Fibroblast of peridontal ligament (primary cell): ENCODE data around the gene PDIA5.

Experiments
- DNase-seq: peaks from one replicate; pipeline ENCODE4 v3.0.0-alpha.2; 2010; ENCODE audit errors: extremely low read depth

PDIA5 gene

GRCh38 chr3:123071146-123071545, 4.3 kb downstream of the PDIA5 start:
- DNase-seq, result no peak

DNA sequence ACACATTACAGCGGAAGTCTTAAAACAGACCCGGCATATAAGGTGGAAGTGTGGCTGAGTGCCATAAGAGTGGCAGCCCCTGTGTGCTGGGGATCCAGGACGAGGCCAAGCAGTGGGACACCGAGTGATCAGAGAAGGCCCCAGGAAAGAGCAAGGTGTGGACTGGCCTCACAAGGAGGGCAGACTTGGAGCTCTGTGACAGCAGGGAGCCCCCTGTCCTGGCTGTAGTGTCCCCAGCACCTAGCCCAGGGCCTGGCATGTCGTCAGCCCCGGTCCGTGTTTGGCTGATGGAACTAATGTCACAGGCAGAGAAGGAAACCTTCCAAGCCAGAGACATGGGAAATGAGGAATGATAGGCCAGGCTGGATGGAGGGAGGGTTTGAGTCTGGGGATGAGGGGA, 4.8 kb downstream of the PDIA5 start:
- DNase-seq, result no peak

DNA sequence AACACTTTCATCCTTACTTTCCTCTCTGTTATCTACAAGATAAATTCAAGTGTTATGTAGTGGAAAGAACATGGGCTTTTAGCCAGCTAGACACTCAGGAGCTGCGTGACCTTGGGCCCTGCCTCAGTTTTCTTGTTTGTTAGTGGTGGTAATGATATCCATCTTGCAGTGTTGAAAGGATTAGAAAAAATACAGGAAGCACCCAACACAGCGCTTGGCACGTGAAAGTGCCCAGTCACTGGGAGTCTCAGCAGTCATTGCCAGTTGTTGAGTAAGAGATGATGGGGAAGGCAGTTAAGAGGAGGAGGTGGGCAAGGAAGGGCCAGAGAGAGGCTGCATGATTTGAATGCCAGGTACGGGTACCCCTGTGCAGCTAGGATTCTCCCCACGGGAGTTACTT, 5.3 kb downstream of the PDIA5 start:
- no peak for DNase-seq

DNA sequence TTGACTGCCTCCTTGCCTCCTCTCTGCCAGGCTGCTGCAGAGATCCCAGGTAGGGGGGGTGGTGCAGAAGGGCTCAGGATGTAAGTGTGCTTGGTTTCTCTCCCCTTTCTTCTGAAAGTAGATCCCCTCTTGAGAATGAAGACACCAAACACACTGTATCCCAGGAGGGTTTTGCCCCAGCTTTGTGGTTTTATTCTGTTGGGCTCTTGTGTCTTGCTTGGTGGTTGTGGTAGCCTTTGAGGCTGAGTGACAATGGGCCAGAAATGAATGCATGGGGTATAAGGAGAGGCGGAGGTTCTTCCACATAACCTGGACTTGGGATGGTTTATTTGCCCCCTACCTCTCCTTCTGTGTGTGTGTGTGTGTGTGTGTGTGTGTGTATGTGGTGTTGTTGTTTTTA, 5.7 kb downstream of the PDIA5 start:
- no peak for DNase-seq

DNA sequence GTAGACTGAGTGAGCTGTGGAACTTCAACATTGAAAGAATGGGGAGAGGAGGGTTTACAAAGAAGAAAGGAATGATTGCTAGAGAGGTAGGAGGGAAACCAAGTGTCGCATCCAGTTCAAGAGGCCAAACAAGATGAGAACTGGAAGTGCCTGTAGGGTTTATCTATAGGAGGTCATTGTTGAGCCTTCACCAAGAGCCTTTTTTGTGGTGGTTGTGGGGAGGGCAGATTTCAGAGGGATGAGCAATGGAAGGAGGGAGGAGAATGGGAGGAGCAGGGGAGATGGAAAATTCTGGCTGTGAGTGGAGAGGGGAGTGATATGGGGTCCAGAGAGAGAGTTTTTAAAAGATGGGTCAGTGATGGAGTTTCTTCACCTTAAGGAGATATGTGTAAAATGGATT, 8.5 kb downstream of the PDIA5 start:
- DNase-seq, result no peak

DNA sequence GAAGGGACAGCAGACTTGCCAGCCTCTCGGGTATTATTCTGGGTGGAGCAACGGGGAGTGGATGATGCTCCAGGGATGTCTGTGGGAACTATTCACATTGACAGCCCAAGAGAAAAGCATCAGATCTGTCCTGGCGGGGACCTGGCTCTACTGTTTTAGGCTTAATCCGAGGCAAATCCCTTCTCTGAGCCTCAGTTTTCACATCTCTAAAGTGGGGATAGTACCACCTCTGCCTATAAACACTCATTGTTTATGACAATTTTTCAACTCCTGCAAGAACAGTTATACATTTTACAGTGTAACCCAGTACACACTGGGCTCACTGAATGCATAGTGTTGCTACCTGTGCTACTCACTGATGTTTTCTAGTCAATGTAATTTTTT, 9.3 kb downstream of the PDIA5 start:
- DNase-seq, result no peak

DNA sequence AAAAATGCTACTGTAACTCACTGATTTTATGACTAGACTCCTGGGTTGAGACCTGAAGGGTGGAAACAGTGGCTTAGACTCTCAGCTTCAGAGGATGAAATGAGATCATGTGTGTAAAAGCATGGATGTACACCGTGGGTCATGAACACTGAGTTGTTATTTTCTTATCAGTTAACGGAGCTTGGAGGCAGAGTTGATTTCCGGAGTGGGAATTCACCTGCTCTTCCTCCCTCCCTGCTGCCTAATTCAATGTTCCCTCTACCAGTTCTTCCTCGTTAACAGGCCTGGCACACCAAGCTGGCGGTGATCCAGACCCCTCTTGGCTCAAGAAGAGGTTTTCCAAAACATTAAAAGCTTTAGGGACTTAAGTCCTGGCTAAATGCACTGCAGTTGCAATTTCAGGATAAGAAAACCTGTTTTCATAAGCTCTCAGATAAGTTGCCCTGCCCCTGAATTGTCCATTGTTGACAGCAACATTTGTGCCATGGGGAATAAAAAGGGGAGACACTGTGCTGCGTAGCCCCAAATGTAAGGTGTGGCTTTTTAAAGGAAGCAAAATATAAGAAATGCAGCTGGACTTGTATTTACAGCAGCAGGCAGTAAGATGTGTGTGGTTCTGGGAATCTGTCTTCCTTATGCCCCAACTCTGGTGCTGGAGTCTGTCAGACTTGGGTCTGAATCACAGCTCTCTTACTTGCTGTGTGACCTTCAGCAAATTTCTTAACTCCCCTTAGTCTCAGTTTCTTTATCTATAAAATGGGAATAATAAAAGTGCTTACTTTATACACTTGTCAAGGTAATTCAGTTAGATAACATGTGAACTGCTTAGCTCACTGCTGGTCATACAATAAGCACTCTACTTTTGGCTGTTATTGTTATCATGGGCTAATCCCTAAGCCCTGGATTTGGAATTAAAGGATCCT, 9.9 kb downstream of the PDIA5 start:
- no peak for DNase-seq

- no peak for DNase-seq
Measured at GRCh38 chr3:123078101-123078500, 11.3 kb downstream of the PDIA5 start.

- no peak for DNase-seq
Measured at GRCh38 chr3:123080864-123081562, 14.2 kb downstream of the PDIA5 start.

DNA sequence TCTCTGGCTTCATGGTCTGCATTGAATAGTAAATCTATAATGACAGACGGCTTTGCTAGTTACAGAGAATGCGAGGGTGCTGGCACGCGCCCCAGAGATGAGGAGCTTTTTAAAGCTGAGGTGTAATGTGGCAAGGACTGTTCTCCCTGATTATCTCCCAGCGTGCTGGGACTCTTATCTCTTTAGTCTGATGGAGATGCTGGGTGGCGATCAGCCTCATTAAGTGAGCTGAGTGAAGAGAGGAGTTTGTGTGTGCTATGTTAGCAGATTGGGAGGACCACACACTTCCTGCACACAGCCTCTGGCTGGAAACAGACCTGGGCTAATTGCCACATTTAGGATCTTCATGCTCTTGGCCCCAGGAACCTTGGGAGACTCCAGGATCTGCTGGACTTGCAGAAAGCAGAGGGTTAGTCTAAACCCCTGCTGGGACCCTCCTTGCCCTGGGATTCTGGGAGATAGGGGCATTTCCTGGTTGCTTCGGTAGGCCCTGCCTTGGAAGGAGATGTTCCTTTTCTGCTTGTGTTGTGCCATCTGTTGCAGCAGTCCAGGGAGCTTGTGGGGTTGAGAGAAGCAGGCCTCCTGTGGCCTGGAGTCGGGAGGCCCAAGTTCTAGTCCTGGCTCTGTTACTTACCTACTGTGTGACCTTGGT, 15.0 kb downstream of the PDIA5 start:
- DNase-seq, result no peak

DNA sequence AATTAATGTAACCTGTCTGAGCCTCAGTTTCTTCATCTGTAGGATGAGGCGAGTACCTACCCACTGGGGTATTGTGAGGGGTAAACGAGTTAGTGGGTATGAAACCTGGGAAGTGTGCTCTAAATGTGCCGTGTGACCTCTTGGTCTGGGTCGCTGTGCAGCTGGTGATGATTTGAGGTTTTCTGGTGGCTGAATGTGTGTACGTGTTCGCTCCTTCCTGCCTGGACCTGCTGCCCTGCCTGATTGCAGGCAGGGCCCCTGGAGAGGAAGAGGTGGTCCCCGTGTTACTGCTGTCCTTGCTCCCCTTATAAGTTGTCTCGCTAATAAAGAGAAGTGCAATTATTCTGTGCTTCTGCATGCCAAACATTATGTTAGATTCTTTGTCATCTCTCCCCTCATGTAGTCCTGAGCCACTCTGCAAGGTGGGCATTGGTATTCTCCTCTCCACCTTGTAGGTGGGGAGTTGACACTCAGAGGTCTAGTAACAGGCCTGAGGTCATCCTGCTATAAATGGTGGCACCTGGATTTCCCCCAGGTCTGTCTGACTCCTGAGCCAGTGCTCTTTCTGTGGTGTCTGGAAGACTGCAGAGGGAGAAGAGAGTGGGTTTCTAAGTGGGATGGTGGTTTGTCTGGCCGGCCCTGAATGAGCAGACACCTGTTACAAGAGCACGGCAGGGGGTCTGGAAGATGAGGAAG, 15.7 kb downstream of the PDIA5 start:
- no peak for DNase-seq

GRCh38 chr3:123083383-123084124, 16.7 kb downstream of the PDIA5 start:
- no peak for DNase-seq

- DNase-seq, result no peak
Measured at GRCh38 chr3:123084192-123084591, 17.4 kb downstream of the PDIA5 start.

- peak; percentile 18 for DNase-seq
Measured at GRCh38 chr3:123084738-123085237, 18.0 kb downstream of the PDIA5 start.

DNA sequence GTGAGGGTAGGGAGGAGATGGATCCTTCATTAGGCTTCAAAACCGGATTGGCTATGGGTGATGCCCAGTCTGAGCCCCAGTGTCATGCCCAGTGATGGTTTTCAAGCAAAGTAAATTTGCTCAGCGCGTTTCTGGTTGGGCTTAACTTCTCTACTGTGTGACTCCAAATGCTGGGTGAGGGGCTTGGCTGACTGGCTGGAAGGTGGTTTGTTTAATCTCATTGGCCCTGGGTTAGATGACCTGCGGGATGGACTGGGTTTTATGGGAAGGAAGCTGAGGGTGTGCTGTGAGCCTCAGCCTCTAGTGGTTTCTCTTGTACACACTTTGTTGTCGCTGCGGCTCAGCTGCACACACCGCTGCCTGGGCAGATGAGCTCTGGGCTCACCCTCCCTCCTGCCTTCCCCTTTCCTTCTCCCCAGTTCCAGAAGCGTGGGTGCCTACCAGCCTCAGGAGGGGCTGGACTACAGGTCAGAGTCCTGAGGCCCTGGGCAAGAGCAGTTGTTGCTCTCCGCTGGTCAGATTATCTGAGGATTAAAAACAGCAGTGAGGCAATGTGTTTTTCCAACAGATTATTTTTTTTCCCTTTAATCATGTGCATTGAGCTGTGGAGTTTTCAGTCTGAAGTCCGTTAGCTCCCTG, 18.6 kb downstream of the PDIA5 start:
- DNase-seq, result no peak

DNA sequence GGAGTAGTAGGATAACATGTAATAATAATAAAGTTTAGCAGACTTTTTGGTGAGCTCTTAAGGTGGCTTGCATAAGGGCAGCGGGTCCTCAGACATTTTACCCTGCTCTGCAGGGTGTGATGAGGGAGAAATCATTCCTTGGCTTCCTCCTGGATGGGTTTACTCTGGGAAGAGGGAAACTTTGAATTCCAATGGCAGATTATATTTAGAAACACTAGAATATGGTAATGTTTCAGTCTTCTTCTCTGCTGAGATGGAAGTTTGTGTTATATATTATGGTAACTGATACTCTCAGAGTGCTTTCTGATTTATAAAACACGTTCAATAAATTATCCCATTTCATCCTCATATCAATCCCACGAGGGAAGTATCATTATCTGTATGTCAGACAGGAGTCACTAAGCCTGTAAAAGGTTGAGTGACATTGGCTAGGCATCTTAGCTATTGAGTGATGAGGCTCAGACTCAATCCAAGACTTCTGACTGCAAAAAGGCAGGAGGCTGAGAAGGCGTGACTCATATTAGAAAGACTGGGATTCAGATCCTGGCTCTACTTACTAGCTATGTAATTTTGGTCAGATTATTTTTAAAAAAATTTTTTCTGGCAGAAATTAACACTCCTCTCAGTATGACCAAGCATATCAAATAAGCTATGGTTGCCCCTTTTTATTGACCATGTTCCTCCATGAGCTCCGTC, 19.3 kb downstream of the PDIA5 start:
- no peak for DNase-seq

DNA sequence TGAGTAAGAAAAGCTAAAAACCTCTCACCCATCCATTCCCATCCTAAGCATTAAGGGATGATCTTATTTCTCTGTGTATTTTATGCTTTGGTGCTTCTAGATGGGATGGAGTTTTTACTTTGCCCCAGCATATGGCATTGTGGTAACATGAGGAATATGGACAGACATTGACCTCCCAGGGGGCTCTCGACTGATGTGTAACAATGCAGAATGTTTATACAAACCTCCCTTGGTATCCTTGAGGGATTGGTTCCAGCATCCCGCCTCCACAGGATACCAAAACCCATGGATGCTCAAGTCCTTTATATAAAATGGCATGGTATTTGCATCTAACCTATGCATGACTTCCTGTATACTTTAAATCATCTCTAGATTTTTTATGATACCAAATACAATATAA, 21.6 kb downstream of the PDIA5 start:
- peak; percentile 30 for DNase-seq

- DNase-seq, result peak; percentile 33
Measured at GRCh38 chr3:123089611-123090331, 22.9 kb downstream of the PDIA5 start.
